ENCODE data around the gene SNRNP48.

The SNRNP48 gene

DNA sequence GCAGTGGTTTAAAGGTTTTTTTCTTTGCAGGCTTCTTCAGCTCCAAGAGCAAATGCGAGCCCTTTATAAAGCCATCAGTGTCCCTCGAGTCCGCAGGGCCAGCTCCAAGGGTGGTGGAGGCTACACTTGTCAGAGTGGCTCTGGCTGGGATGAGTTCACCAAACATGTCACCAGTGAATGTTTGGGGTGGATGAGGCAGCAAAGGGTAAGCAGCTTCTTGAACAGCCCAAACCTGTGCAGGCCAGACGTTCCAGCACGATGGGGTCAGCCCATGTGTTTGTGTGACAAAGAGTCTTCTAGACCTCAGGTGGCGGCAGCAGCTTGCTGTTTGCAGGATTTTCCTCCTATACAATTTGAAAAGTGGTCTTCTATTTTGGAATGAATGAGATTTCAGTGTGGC is 30.8 kb upstream of the SNRNP48 start:
- no peak for DNase-seq (ENCODE audit: low read depth, low spot score)

DNA sequence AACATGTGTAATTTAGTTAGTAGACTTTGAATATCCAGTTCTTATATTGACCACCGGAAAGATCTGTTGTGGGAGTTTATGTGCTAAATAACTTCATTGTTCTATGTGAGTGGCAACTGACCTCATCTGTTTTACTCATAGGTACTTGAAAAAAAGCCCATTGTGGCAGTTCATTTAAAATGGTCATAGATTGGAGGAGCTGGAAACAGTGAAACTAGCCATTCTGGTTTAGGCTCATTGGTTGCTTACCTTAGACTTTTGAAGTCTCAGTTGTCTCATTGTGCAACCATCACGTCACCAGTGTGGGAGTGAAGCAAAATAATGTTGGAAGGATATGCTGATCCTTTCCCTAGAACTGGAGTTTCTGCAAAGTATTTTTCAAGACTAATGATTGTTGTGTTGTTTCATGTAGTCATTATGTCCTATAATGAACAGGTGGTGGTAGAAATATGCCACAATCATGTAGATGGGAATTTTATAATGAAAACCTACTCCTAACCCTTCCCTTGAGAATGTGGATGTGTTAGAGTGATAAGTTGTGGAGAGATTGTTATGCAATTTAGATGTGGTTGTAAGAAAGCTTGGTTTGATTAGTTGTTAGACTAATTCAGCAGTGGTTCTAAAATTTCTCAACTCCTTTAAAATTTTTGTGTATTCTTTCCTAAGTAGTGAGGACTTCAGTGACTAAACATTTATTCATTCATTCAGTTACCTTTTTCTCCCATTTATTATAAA is 30.2 kb upstream of the SNRNP48 start:
- no peak for DNase-seq (ENCODE audit: low read depth, low spot score)

DNA sequence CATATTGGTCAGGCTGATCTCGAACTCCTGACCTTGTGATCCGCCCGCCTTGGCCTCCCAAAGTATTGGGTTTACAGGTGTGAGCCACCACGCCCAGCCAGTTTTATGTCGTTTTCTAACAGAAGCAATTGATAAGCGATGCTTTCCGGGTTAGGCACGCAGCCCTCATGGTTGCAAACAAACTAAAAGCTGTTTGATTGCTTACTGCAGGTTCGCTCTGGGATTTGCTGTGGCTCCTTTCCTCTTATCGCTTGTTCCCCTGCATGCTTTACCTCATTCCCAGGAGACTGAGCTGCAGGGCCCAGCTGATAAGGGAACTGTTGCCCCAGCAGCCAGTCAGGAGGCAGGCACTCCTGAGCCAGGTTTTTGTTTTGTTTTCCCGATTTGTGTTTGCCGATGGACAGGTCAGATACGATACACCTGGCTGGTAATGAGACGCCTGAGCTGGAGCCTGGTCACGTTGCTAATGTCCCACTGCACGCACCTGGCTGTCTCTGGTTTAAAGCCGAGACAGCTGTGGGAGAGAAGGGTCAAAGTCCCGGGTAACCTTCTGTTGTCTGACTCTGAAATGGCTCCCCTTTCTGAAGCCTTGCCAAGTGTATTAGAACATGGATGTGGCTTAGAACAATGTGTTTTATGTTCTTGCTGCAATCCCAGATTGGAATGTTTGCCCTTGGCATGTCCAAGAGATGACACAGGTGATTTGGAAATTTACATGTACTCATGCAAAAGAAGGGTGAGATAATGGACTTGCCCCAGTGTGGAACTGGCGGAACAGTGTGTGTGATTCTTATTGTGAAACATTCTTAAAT is 28.6 kb upstream of the SNRNP48 start:
- DNase-seq (ENCODE audit: low read depth, low spot score): no peak

DNA sequence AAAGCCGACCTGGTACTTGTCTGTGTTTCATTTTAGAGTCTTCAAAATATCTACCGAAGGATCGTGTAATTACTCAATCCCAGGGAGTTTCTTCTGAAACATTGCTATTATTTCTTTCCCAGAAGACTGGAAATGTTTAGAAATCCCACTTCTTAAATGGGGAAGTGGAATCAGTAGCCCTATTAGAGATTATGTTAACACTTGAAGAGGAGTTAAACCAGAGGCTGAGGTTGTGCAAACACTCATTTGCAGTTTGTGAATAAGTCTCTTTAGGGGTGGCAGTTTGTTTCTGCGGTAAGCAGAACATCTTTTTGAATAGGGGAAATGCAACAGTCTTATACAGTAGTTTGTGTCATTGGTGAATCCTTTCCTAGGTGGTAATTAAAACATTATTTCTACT is 27.2 kb upstream of the SNRNP48 start:
- DNase-seq (ENCODE audit: low read depth, low spot score): no peak

DNA sequence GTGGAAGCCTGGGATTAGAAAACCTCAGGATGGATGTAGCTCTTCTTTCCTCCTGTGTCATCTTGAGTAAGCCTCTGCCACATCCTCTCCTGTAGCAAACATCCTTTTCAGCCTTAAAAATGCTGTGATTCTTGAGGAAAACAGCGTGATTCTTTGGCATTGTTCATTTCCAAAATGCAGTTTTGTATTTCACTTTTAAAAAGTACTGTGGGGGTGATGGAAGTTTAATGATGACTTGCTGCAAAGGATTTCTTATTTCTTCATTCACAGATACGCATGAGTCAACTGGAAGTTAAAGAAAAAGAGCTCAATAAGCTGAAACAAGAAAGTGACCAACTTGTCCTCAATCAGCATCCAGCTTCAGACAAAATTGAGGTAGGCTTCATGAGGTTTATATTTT is 23.9 kb upstream of the SNRNP48 start:
- DNase-seq (ENCODE audit: low read depth, low spot score): no peak

DNA sequence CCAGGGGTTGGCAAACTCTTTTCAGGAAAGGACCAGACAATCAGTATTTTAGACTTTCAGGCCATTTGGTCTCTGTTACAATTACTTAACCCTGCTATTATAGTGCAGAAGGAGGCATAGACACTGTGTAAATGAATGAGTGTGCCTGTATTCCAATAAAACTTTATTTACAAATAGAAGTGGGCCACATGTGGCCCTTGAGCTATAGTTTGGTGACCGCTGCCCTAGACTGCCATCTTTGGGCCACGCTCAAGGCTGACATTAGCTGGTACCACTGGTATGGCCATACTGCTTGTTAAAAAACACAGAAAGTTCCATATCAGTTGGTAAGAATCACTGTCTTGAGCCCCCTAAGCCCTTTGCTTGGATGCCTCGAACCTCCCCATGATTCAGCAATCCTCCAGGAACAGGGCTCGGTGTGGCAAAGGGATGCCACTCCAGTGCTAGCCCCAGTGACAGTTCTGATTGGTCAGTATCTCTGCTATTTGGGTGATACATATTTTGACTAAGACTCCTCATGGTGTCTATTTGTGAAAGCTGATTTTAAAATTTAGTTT is 23.3 kb upstream of the SNRNP48 start:
- DNase-seq (ENCODE audit: low read depth, low spot score): no peak

DNA sequence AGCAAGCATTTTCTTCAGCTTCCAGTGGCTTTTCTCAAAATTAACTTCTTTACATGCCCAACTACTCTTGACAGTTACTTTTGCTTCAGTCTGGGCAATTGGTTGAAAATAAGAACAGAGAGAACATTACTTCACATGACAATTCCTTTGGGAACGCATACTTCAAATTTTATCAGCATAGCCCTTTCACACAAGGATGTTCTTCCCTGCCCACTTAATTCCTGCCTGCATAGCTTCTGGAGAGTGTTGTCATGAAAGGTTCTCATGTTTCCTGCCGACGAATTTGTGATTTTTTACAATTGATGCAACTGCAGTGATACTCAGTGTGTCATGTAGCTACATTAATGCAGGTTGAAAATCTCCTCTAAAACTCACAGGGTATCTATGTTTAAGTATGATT is 22.0 kb upstream of the SNRNP48 start:
- no peak for DNase-seq (ENCODE audit: low read depth, low spot score)

DNA sequence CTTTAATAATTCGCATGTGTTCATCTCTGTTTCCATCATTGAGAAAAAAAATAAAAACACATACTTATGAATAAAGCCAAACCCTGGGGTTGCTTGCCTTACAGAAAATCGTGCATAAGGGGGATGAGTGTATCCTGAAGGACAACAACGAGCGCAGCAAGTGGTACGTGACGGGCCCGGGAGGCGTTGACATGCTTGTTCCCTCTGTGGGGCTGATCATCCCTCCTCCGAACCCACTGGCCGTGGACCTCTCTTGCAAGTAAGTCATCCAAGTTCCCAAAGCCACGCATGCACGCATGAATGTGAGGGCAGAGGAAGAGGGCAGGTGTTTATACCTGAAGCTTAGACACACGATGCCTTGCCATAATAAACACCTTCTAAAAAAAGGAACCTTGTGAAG is 20.9 kb upstream of the SNRNP48 start:
- DNase-seq (ENCODE audit: low read depth, low spot score): no peak

DNA sequence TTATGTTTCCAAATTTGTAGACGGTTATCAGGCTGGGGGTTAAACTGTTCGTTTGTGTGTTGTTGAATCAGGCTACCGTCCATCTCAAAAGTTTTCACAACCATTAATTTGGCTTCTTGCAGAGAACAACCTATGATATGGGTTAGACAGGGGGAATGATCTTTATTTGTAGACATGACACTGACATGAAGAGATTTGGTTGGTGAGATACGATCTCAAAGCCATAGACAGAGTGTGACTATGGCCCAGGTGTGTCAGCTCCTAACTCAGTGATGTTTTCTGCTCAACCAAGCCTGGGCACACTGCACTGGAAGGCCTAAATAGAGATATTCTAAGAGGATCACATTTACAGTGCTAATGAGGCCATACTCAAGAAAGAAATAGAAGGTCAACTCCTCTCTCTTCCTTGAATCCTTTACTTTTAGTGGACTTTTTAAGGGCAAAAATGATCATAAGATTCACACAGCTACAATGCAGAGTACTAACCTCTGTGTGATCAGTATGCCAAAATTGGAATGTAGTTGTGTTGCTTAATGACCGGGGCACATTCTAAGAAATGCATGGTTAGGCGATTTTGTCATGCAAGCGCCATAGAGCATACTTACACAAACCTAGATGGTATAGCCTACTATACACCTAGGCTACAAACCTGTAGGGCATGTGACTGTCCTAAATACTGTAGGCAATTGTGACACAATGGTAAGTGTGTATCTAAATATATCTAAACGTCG is 17.6 kb upstream of the SNRNP48 start:
- DNase-seq (ENCODE audit: low read depth, low spot score): no peak

DNA sequence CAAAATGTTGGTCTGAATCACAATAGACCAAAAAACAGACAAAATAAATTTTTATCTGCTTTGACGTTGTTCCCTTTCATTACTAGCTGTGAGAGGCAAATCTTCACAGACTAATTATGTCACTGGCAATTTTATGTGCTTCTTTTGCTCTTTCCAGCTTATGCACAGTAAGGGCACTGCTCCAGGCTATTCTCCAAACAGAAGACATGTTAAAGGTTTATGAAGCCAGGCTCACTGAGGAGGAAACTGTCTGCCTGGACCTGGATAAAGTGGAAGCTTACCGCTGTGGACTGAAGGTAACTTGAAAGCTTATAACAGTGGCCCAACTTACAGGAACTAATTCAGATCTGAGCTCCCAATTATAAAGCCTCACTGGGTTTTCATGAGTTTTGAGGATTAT is 15.5 kb upstream of the SNRNP48 start:
- DNase-seq (ENCODE audit: low read depth, low spot score): no peak

DNA sequence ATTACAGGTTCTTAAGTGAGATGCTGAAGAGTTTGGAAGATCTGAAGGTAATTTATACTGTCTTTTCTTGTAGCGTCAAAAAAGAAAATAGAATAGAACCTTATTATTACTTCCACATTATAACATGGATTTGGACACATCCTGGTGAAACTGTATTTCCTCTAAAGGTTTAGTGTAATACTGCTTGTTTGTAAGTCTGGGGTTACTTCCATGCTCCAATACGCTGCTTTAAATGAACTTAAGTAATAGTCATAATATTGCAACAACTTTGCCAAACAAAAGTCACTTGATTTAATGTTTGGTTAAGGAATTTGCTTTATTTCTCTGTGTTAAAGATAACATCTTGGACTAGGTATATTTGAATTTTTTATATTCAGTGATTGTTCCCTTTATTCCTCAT is 11.5 kb upstream of the SNRNP48 start:
- DNase-seq (ENCODE audit: low read depth, low spot score): no peak

DNA sequence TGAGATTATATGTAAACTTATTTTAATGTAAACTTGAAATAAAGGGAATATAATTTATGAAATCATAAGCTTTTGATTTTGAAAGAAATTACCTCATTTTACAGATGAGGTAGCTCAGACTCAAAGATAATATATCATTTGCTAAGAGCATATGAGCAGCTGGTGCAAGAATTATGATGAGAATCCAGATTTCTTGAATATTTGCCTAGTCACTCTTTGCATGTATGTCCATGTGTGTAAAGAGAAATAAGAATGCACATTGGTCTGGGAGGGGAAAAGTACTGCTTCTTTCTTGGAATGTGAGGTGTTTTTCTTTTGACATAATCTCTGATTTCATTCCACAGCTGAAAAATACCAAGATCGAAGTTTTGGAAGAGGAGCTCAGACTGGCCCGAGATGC is 11.1 kb upstream of the SNRNP48 start:
- DNase-seq (ENCODE audit: low read depth, low spot score): no peak

DNA sequence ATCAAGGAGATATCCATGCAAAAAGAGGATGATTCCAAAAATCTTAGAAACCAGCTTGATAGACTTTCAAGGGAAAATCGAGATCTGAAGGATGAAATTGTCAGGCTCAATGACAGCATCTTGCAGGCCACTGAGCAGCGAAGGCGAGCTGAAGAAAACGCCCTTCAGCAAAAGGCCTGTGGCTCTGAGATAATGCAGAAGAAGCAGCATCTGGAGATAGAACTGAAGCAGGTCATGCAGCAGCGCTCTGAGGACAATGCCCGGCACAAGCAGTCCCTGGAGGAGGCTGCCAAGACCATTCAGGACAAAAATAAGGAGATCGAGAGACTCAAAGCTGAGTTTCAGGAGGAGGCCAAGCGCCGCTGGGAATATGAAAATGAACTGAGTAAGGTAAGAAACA is 10.1 kb upstream of the SNRNP48 start:
- DNase-seq (ENCODE audit: low read depth, low spot score): no peak

DNA sequence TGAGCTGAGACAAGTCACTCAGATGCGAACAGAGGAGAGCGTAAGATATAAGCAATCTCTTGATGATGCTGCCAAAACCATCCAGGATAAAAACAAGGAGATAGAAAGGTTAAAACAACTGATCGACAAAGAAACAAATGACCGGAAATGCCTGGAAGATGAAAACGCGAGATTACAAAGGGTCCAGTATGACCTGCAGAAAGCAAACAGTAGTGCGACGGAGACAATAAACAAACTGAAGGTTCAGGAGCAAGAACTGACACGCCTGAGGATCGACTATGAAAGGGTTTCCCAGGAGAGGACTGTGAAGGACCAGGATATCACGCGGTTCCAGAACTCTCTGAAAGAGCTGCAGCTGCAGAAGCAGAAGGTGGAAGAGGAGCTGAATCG is 9.5 kb upstream of the SNRNP48 start:
- DNase-seq (ENCODE audit: low read depth, low spot score): no peak

DNA sequence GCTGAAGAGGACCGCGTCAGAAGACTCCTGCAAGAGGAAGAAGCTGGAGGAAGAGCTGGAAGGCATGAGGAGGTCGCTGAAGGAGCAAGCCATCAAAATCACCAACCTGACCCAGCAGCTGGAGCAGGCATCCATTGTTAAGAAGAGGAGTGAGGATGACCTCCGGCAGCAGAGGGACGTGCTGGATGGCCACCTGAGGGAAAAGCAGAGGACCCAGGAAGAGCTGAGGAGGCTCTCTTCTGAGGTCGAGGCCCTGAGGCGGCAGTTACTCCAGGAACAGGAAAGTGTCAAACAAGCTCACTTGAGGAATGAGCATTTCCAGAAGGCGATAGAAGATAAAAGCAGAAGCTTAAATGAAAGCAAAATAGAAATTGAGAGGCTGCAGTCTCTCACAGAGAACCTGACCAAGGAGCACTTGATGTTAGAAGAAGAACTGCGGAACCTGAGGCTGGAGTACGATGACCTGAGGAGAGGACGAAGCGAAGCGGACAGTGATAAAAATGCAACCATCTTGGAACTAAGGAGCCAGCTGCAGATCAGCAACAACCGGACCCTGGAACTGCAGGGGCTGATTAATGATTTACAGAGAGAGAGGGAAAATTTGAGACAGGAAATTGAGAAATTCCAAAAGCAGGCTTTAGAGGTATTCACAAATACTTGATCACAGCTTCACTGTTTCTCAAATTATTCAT is 8.9 kb upstream of the SNRNP48 start:
- DNase-seq (ENCODE audit: low read depth, low spot score): no peak

DNA sequence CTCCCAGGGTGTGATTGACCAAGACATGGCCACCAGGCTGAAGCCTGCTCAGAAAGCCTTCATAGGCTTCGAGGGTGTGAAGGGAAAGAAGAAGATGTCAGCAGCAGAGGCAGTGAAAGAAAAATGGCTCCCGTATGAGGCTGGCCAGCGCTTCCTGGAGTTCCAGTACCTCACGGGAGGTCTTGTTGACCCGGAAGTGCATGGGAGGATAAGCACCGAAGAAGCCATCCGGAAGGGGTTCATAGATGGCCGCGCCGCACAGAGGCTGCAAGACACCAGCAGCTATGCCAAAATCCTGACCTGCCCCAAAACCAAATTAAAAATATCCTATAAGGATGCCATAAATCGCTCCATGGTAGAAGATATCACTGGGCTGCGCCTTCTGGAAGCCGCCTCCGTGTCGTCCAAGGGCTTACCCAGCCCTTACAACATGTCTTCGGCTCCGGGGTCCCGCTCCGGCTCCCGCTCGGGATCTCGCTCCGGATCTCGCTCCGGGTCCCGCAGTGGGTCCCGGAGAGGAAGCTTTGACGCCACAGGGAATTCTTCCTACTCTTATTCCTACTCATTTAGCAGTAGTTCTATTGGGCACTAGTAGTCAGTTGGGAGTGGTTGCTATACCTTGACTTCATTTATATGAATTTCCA is 4.6 kb upstream of the SNRNP48 start:
- DNase-seq (ENCODE audit: low read depth, low spot score): no peak

DNA sequence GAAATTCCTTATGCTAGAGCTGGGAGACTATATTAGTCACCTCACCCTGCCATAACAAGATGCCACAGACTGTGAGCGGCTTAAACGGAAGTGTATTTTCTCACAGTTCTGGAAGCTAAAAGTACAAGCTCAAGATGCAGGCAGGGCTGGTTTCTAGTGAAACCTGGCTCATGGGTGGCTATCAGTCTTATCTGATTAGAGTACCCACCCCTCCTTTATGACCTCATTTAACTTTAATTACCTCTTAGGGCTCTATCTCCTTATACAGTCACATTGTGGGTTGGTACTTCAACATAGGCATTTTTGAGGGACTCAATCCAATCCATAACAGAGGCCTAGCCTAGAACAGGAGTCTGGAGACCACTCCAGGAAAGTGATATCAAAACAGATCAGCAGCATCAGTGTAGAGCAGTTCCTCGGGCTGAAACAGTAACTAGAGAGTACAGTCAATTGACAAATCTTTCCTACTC is 2.3 kb upstream of the SNRNP48 start:
- no peak for DNase-seq (ENCODE audit: low read depth, low spot score)

DNA sequence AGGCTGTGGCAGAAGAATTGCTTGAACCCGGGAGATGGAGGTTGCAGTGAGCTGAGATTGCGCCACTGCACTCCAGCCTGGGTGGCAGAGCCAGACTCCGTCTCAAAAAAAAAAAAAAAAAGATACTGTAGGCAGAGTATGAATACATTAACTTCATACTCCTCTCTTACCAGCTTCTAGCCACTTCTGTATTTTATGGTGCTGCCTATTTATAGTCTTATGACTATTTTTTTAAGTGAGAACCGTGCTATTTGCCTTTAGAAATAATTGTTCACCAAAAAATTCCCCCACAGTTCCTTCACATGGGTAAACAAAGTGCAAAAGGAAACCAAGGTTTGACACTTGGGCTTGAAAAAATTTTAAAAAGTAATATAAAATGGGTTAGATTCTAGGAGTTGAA is 1.5 kb upstream of the SNRNP48 start:
- DNase-seq (ENCODE audit: low read depth, low spot score): no peak

DNA sequence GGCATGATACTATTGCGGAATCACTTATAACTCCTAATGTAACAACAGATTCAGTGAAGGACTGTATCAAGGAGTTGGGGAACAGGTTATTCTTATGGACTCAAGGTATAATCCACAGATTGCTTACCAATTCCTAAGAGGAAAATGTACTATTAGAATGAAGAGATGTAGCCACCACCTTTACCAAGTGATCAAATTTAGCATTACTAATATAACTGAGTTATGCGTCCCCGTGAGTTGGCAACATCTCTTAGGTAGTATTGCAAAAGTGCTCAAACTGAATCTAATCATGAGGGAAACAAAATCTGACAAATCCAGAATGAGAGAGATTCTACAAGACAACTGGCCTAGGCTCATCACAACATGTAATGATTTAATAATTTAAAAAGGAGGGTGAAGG is 777 bp upstream of the SNRNP48 start:
- DNase-seq (ENCODE audit: low read depth, low spot score): no peak

DNA sequence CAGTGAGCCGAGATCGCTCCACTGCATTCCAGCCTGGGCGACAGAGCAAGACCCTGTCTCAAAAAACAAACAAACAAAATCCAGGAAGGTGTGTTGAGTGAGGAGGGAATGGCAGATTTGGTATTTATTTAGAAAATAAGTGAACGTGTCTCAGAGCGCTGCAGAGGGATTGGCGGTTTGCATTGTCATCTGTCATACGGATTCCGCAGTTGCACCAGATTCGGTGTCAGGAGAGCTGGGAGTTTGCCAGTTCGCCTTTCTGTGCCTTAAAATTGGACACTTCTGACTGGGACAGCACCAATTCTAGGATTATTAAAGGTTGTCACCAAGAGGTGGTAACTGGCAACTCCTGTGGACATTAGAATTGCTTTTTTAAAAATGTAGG is 912 bp downstream of the SNRNP48 start:
- no peak for DNase-seq (ENCODE audit: low read depth, low spot score)

DNA sequence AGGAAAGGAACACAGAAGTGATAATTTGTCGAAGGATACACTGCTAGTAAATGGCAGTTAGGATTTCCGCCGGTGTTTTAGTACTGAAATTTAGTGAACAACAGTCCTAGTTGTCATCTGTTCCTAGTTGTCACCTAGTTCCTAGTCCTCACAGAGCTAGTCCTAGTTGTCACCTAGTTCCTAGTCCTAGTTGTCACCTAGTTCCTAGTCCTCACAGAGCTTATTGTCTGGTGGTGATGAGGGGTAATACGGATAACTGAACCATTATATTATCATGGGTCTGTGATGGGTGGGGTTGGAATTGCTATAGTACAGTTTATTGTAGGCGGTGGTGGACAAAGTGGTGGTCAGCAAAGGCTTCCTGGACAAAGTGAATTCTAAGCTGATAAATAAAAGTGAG is 1.8 kb downstream of the SNRNP48 start:
- no peak for DNase-seq (ENCODE audit: low read depth, low spot score)
